Measurements from ENCODE around the gene GXYLT2.

DNA sequence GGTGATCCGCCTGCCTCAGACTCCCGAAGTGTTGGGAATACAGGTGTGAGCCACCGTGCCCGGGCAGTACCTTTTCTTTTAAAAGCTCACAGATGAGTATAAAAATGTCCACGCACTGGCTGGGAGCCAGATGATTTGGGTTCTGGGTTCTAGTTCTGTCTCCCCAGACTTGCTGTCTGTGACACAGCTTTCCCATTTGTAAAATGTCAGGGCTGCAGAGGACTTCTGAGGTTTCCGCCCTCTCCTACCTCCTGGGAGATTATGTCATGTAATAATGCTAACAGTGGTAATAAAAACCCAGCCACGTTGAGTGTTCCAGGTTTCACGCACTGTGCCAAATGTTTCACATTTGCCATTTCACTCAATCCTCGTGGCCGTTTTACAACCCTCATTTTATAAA is 107.5 kb downstream of the GXYLT2 start:
- TF ChIP-seq YY1 (IDR thresholded peaks at IDR 0.05; ENCODE audit: insufficient read depth, insufficient read length) (no peak), ZNF274 (IDR thresholded peaks at IDR 0.05; ENCODE audit: low read depth, low read length) (no peak), SUZ12 (IDR thresholded peaks at IDR 0.05; ENCODE audit: extremely low read depth, insufficient read depth, insufficient read length) (no peak)
